A673 (cell line): ENCODE measurements around the gene BNC2. TPM values are rescaled to one million over a fixed set of nuclear protein-coding genes. Genes with fewer than 3 reads are reported as not detected.

Experiments used
- BruUV-seq: library from RNA; stranded (reverse); fragments of 400-500 nt; replicated peaks from 2 replicates; lab custom pipeline; 2021; lab: Mats Ljungman, UMichigan
- CTCF ChIA-PET: fragments of 300-600 bp; sonication (Branson Sonifier 250); formaldehyde crosslinking; loops from one replicate; lab custom pipeline; 2022; ENCODE audit warnings: antibody characterized with exemption; lab: Charles Lee
- POLR2A ChIA-PET: fragments of 300-600 bp; sonication (Branson Sonifier 250); formaldehyde crosslinking; loops from one replicate; lab custom pipeline; 2022; ENCODE audit warnings: antibody characterized with exemption; ENCODE audit not compliant: low non-redundant PET; lab: Charles Lee
- DNase-seq: peaks from one replicate; pipeline ENCODE4 v3.0.0-alpha.2; 2015; ENCODE audit warnings: low spot score
- H3K27ac ChIP-seq: fragments of 200-600 bp; sonication (generic); 2 replicates; pipeline ENCODE4 v1.5.1; 2016; ENCODE audit warnings: mixed run types, low read depth, mild to moderate bottlenecking, mixed read lengths, antibody characterized with exemption, low read length; ENCODE audit not compliant: poor library complexity, severe bottlenecking
- H3K27me3 ChIP-seq: fragments of 200-600 bp; sonication (generic); replicated peaks from 2 replicates; pipeline ENCODE4 v1.6.1; 2017; ENCODE audit warnings: mixed run types, low read depth, mild to moderate bottlenecking, mixed read lengths, antibody characterized with exemption, low read length; ENCODE audit not compliant: insufficient read depth, poor library complexity
- H3K36me3 ChIP-seq: fragments of 200-600 bp; sonication (generic); 2 replicates; pipeline ENCODE4 v1.6.1; 2016; ENCODE audit warnings: mixed run types, mild to moderate bottlenecking, mixed read lengths, antibody characterized with exemption, low read length; ENCODE audit not compliant: insufficient read depth, poor library complexity, severe bottlenecking
- H3K4me1 ChIP-seq: fragments of 200-600 bp; sonication (generic); 2 replicates; pipeline ENCODE4 v1.6.1; 2017; ENCODE audit warnings: mixed run types, mild to moderate bottlenecking, mixed read lengths, antibody characterized with exemption, low read length; ENCODE audit not compliant: insufficient read depth, poor library complexity, severe bottlenecking
- H3K4me3 ChIP-seq: fragments of 200-600 bp; sonication (generic); 2 replicates; pipeline ENCODE4 v1.5.1; 2016; ENCODE audit warnings: low read depth, mixed run types, mild to moderate bottlenecking, mixed read lengths, low read length; ENCODE audit not compliant: poor library complexity, severe bottlenecking
- H3K9me3 ChIP-seq: fragments of 200-600 bp; sonication (generic); 2 replicates; pipeline ENCODE4 v1.6.1; 2016; ENCODE audit warnings: mixed run types, low read depth, mild to moderate bottlenecking, mixed read lengths, antibody characterized with exemption, low read length; ENCODE audit not compliant: poor library complexity, severe bottlenecking
- EZH2 ChIP-seq: fragments of 200-600 bp; sonication (generic); IDR thresholded peaks from 2 replicates; pipeline ENCODE4 v1.6.1; 2017; ENCODE audit warnings: borderline replicate concordance, low read depth, mild to moderate bottlenecking, mixed read lengths, antibody characterized with exemption, low read length; ENCODE audit not compliant: poor library complexity, severe bottlenecking
- intact Hi-C: fragments of 100-400 bp; cut with micrococcal nuclease; formaldehyde crosslinking; loops from one replicate; pipeline ENCODE4 v1.10.0; 2022; ENCODE audit not compliant: unreplicated experiment
- total RNA-seq: library from RNA; stranded (reverse); gene quantifications from 2 replicates; pipeline ENCODE4 v1.2.3, GENCODE V29; 2021
- TF ChIP-seq, protein P1 (sequence below): fragments of 300-800, 200-600 bp; sonication (generic); conservative IDR thresholded peaks from 2 replicates; pipeline ENCODE4 v1.5.1; 2017; ENCODE audit warnings: low read depth, mild to moderate bottlenecking, antibody characterized with exemption, low read length, moderate library complexity, mixed read lengths

Gene BNC2
- total RNA-seq, 1 experiment from 2014 or later: 0.45 TPM

DNA sequence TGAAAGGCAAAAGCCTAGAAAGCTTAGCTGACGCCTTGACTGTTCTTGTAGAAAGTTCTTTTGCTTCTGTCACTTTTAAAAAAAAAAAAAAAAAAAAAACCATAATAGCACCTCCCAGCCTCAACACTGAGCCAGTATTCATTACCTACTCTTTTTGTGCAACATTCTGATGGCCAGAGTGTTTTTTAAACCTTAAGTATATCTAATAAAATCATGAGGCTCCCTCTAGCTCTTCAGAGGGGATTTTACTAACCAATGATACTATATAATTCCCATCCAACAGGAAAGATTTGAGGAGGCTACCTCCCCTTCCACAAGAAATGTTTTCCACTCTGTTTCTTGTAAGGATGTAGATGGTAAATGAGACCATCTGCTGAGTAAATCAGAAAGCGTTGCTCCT lies 3.9 kb downstream of the BNC2 start:
- CTCF ChIA-PET: no interaction called here
- H3K27ac ChIP-seq: no peak overlapping the region
- intact Hi-C loops: no loop called here
- TF ChIP-seq, protein P1, sequence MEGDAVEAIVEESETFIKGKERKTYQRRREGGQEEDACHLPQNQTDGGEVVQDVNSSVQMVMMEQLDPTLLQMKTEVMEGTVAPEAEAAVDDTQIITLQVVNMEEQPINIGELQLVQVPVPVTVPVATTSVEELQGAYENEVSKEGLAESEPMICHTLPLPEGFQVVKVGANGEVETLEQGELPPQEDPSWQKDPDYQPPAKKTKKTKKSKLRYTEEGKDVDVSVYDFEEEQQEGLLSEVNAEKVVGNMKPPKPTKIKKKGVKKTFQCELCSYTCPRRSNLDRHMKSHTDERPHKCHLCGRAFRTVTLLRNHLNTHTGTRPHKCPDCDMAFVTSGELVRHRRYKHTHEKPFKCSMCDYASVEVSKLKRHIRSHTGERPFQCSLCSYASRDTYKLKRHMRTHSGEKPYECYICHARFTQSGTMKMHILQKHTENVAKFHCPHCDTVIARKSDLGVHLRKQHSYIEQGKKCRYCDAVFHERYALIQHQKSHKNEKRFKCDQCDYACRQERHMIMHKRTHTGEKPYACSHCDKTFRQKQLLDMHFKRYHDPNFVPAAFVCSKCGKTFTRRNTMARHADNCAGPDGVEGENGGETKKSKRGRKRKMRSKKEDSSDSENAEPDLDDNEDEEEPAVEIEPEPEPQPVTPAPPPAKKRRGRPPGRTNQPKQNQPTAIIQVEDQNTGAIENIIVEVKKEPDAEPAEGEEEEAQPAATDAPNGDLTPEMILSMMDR: no peak
- no peak for TF ChIP-seq EZH2
- H3K36me3 ChIP-seq: no peaks in the 10 kb centered on the region
- no peaks in the 10 kb centered on the region for H3K9me3 ChIP-seq
- BruUV-seq: no TSS peak
- H3K4me1 ChIP-seq: no peaks in the 10 kb centered on the region
- DNase-seq: no peak
- H3K4me3 ChIP-seq: no peak overlapping the region
- POLR2A ChIA-PET: no interaction called here
- H3K27me3 ChIP-seq: peaks cover 18% of the 10 kb centered on the region

DNA sequence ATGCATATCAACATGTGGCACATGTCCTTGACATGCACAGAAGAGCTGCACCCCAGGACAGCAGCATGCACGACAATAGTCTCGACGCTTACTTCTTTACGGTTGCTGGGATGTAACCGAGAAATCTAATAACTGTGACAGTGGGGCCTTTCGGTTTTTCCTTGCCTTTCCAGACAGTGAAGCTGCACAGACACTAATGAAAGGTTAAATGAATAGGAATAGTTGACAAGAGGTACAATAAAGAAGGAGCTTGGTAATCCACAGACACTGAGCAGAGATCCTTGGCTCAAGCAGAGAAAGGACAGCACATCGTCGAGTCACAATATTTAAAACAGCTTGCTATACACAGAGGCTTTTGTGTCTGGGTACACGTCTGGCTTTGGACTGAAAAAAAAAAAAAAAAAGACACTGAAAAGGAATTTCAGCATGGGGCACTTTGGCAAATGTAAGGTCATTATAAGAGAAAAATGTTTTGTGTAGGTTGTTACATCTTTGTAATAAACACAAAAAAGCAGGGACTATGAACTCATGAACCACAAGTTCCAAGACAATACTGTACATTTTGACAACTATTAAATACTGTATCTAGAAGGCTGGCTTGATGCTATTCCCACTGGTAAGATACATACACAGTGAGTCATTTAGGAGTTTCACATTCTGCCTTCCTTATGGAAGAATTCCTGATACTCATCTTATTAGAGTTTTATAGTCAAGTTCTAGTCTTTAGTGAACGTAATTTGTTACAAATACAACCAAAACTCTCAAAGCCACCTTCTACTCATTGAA lies 5.6 kb downstream of the BNC2 start:
- ChIA-PET CTCF (no interaction called here), POLR2A (no interaction called here)
- no peak for TF ChIP-seq EZH2
- TF ChIP-seq, protein P1: no peak
- no peak overlapping the region for H3K4me3 ChIP-seq
- no peaks in the 10 kb centered on the region for H3K36me3 ChIP-seq
- no peak overlapping the region for H3K27ac ChIP-seq
- peaks cover 8% of the 10 kb centered on the region for H3K27me3 ChIP-seq
- DNase-seq: no peak
- BruUV-seq: no TSS peak
- no peaks in the 10 kb centered on the region for H3K9me3 ChIP-seq
- intact Hi-C loops: no loop called here
- no peaks in the 10 kb centered on the region for H3K4me1 ChIP-seq

DNA sequence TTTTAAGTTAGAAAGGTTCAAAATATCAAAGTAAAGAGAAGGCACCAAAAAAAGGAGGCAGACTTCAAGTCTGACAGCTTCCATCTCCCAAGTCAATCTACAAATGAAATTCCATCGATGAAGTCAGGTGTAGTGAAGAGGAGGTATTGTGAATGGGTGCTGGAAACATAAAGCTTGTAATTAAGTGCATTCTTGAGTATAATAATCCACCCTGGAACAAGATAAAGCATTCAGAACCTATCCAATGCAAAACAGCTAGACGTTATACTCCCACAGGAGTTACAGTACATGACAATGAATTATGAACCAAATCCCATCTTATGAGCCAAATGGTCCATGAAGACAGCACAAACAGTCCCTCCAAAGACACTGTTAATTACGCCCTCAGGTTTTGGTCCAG lies 22.3 kb downstream of the BNC2 start:
- intact Hi-C loops: no loop called here
- H3K4me3 ChIP-seq: no peak overlapping the region
- H3K9me3 ChIP-seq: no peaks in the 10 kb centered on the region
- H3K36me3 ChIP-seq: no peaks in the 10 kb centered on the region
- no peaks in the 10 kb centered on the region for H3K27me3 ChIP-seq
- ChIA-PET POLR2A (no interaction called here), CTCF (no interaction called here)
- DNase-seq: no peak
- no peak for TF ChIP-seq EZH2
- TF ChIP-seq, protein P1: no peak
- no TSS peak for BruUV-seq
- H3K4me1 ChIP-seq: no peaks in the 10 kb centered on the region
- no peak overlapping the region for H3K27ac ChIP-seq
